Fibroblast of skin of left biceps (primary cell): ENCODE measurements around the gene PRSS48.
"Not testable (repeated sequence)": the region's sequence is repeated elsewhere in the genome, so short reads cannot be mapped to it uniquely, and the experiment has no call there.

Source experiments
- DNase-seq, 2 experiments: peaks; one replicate each; pipeline ENCODE4 v3.0.0-alpha.2; 2013; ENCODE audit warnings: low read depth in 2 of 2

PRSS48 gene

GRCh38 chr4:151276787-151277562, at the start of gene PRSS48:
Gene PRSS48, plus strand, starts transcription at chr4:151277161. Its CDS starts 12 bp downstream, at chr4:151277173.
- peak; percentile 9 to 13 for DNase-seq

GRCh38 chr4:151227172-151227571, 49.8 kb upstream of the PRSS48 start:
- no peak for DNase-seq

GRCh38 chr4:151227731-151228130, 49.2 kb upstream of the PRSS48 start:
- DNase-seq, result peak in 1 of 2 experiments; percentile 43

GRCh38 chr4:151228189-151229119, 48.5 kb upstream of the PRSS48 start:
- DNase-seq, result peak; percentile 59 to 66

- DNase-seq, result no peak
Measured at GRCh38 chr4:151231915-151232595, 44.9 kb upstream of the PRSS48 start.

GRCh38 chr4:151233600-151233999, 43.4 kb upstream of the PRSS48 start:
- DNase-seq, result no peak

- DNase-seq, result not testable (repeated sequence)
Measured at GRCh38 chr4:151235373-151235772, 41.6 kb upstream of the PRSS48 start.

- no peak for DNase-seq
Measured at GRCh38 chr4:151236036-151236435, 40.9 kb upstream of the PRSS48 start.

GRCh38 chr4:151238477-151238876, 38.5 kb upstream of the PRSS48 start:
- DNase-seq, result no peak

- DNase-seq, result no peak
Measured at GRCh38 chr4:151239608-151240007, 37.4 kb upstream of the PRSS48 start.

GRCh38 chr4:151242305-151242704, 34.7 kb upstream of the PRSS48 start:
- DNase-seq, result no peak

GRCh38 chr4:151246742-151247141, 30.2 kb upstream of the PRSS48 start:
- no peak for DNase-seq

- DNase-seq, result no peak
Measured at GRCh38 chr4:151247395-151247794, 29.6 kb upstream of the PRSS48 start.

- DNase-seq, result no peak
Measured at GRCh38 chr4:151248519-151248918, 28.4 kb upstream of the PRSS48 start.

GRCh38 chr4:151250706-151251105, 26.3 kb upstream of the PRSS48 start:
- no peak for DNase-seq

- no peak for DNase-seq
Measured at GRCh38 chr4:151251603-151252304, 25.2 kb upstream of the PRSS48 start.

GRCh38 chr4:151255226-151255625, 21.7 kb upstream of the PRSS48 start:
- DNase-seq, result not testable (repeated sequence)

- not testable (repeated sequence) for DNase-seq
Measured at GRCh38 chr4:151255680-151256079, 21.3 kb upstream of the PRSS48 start.

GRCh38 chr4:151256134-151256533, 20.8 kb upstream of the PRSS48 start:
- DNase-seq, result no peak

GRCh38 chr4:151257704-151258103, 19.3 kb upstream of the PRSS48 start:
- no peak for DNase-seq

- no peak for DNase-seq
Measured at GRCh38 chr4:151259752-151260151, 17.2 kb upstream of the PRSS48 start.
